Measurements from ENCODE around the gene ACOX1.

DNA sequence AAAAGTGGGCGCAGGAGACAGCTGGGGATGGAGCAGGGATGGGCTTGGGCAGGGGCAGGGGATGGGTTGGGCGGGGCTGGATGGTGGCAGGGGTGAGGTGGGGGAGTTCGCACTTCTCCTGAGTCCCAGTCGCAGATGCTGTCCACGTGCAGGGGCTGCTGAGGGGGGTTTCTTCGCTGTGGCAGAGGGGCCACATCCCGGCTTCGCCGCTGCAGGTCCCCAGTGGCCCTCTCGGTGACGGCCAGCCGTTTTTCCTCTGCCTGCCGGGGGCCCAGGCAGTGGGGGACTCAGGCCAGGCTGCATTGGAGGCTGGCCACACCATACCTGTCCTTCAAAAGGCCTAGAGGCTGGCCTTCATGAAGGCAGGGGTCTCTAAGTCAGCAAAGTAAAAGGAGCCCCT is 39.8 kb upstream of the ACOX1 start:
- TF ChIP-seq, protein P1, sequence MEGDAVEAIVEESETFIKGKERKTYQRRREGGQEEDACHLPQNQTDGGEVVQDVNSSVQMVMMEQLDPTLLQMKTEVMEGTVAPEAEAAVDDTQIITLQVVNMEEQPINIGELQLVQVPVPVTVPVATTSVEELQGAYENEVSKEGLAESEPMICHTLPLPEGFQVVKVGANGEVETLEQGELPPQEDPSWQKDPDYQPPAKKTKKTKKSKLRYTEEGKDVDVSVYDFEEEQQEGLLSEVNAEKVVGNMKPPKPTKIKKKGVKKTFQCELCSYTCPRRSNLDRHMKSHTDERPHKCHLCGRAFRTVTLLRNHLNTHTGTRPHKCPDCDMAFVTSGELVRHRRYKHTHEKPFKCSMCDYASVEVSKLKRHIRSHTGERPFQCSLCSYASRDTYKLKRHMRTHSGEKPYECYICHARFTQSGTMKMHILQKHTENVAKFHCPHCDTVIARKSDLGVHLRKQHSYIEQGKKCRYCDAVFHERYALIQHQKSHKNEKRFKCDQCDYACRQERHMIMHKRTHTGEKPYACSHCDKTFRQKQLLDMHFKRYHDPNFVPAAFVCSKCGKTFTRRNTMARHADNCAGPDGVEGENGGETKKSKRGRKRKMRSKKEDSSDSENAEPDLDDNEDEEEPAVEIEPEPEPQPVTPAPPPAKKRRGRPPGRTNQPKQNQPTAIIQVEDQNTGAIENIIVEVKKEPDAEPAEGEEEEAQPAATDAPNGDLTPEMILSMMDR (IDR thresholded peaks at IDR 0.05; ENCODE audit: low read depth, low read length, missing input control): no peak
- TF ChIP-seq HNF4A (conservative IDR thresholded peaks at IDR 0.05) (no peak), SP1 (IDR thresholded peaks at IDR 0.05) (no peak), JUND (IDR thresholded peaks at IDR 0.05) (no peak)
- TF ChIP-seq, protein P2, sequence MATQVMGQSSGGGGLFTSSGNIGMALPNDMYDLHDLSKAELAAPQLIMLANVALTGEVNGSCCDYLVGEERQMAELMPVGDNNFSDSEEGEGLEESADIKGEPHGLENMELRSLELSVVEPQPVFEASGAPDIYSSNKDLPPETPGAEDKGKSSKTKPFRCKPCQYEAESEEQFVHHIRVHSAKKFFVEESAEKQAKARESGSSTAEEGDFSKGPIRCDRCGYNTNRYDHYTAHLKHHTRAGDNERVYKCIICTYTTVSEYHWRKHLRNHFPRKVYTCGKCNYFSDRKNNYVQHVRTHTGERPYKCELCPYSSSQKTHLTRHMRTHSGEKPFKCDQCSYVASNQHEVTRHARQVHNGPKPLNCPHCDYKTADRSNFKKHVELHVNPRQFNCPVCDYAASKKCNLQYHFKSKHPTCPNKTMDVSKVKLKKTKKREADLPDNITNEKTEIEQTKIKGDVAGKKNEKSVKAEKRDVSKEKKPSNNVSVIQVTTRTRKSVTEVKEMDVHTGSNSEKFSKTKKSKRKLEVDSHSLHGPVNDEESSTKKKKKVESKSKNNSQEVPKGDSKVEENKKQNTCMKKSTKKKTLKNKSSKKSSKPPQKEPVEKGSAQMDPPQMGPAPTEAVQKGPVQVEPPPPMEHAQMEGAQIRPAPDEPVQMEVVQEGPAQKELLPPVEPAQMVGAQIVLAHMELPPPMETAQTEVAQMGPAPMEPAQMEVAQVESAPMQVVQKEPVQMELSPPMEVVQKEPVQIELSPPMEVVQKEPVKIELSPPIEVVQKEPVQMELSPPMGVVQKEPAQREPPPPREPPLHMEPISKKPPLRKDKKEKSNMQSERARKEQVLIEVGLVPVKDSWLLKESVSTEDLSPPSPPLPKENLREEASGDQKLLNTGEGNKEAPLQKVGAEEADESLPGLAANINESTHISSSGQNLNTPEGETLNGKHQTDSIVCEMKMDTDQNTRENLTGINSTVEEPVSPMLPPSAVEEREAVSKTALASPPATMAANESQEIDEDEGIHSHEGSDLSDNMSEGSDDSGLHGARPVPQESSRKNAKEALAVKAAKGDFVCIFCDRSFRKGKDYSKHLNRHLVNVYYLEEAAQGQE (IDR thresholded peaks at IDR 0.05): no peak
